ENCODE results near the gene ZDHHC6. TPM values are rescaled to one million over a fixed set of nuclear protein-coding genes. Genes with fewer than 3 reads are reported as not detected.

ZDHHC6 gene
- polyA plus RNA-seq, 3 donors = 34.0 to 39.2 (median 39.0) TPM

DNA sequence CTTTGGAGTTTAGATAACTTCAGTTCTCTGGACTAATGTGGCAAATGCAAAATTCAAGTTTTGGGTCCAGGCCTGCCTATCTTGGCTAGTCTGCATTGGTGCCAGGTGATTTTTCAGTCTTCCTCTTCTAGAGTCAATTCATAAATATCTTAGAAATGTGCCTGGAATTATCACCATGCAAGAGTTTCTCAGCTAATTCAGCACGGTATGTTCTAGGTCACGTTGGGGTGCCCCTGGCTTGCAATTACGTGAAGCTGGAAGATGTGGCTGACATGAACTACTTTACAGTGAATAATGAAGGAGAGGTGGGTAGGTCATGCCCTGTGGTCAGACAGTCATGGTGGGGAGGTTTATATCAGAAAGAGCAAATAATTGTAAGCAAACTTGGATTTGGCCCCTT lies 25.0 kb downstream of the ZDHHC6 start:
- Mint-ChIP-seq H3K36me3 (peaks cover 73 to 85% of the 10 kb centered on the region in 2 donors), H3K27ac (peak overlapping the region in 1 of 7 donors; percentile 25), H3K9me3 (no peaks in the 10 kb centered on the region), H3K4me1 (peaks cover 2% of the 10 kb centered on the region), H3K4me3 (no peak overlapping the region), H3K27me3 (ENCODE audit: low read depth in 3 of 3) (no peaks in the 10 kb centered on the region)
- no peaks in the 10 kb centered on the region for H3K27me3 ChIP-seq (ENCODE audit: control insufficient read depth in 2 of 2, insufficient read depth in 2 of 2, low read length in 2 of 2)
- no peak overlapping the region for H3K4me3 ChIP-seq (replicated peaks in 1 of 3; ENCODE audit: low read depth in 2 of 3, low read length in 3 of 3)
- no peaks in the 10 kb centered on the region for H3K9me3 ChIP-seq (replicated peaks in 1 of 2; ENCODE audit: control insufficient read depth in 1 of 2, insufficient read depth in 1 of 2, low read length in 2 of 2)
- DNase-seq = no peak
- no peaks in the 10 kb centered on the region for H3K79me2 ChIP-seq (ENCODE audit: insufficient read depth, low read length)
- H4K20me1 ChIP-seq (ENCODE audit: insufficient read depth, low read length) = no peaks in the 10 kb centered on the region
- no peak overlapping the region for H2AFZ ChIP-seq (ENCODE audit: insufficient read depth, low read depth, low read length, poor library complexity, severe bottlenecking)
- TF ChIP-seq, protein P1, sequence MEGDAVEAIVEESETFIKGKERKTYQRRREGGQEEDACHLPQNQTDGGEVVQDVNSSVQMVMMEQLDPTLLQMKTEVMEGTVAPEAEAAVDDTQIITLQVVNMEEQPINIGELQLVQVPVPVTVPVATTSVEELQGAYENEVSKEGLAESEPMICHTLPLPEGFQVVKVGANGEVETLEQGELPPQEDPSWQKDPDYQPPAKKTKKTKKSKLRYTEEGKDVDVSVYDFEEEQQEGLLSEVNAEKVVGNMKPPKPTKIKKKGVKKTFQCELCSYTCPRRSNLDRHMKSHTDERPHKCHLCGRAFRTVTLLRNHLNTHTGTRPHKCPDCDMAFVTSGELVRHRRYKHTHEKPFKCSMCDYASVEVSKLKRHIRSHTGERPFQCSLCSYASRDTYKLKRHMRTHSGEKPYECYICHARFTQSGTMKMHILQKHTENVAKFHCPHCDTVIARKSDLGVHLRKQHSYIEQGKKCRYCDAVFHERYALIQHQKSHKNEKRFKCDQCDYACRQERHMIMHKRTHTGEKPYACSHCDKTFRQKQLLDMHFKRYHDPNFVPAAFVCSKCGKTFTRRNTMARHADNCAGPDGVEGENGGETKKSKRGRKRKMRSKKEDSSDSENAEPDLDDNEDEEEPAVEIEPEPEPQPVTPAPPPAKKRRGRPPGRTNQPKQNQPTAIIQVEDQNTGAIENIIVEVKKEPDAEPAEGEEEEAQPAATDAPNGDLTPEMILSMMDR (IDR thresholded peaks at IDR 0.05) = no peak
- 96% methylated on average over 3 of the region's 3 CpGs for WGBS (ENCODE audit: insufficient coverage)
- intact Hi-C loops (cut with micrococcal nuclease) = no loop called here
- no peak overlapping the region for H3K9ac ChIP-seq (ENCODE audit: insufficient read depth, low read length, poor library complexity, severe bottlenecking)
- no peaks in the 10 kb centered on the region for H3K4me1 ChIP-seq (ENCODE audit: control insufficient read depth in 1 of 2, insufficient read depth in 2 of 2, low read length in 2 of 2)
- no peak overlapping the region for H3K27ac ChIP-seq (ENCODE audit: low read depth in 1 of 2, low read length in 2 of 2)
- peaks cover 78 to 96% of the 10 kb centered on the region in 2 donors for H3K36me3 ChIP-seq (replicated peaks in 1 of 2; ENCODE audit: control insufficient read depth in 1 of 2, insufficient read depth in 2 of 2, low read length in 2 of 2)
- no peak overlapping the region for H3K4me2 ChIP-seq (replicated peaks; ENCODE audit: extremely low read depth, low read length, poor library complexity, severe bottlenecking)

DNA sequence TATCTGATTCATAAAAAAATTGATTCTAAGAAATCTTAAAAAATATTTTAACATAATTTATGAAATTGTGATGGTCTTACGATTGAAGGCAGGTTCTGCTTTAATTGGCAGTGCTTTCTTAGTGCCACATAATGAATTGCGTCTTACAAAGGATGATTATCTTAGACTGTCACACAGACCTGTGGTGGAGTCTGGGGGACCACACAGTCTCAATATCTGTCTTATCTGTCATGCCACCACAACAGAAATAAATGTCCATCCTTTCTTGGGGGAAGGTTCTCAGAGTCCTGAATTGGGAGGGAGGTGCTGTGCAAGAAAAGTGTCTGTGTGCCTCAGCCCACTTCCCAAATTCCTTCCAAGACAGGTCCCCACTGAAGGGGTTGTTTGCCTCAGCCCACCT lies 34.0 kb downstream of the ZDHHC6 start:
- no peaks in the 10 kb centered on the region for H3K27me3 ChIP-seq (ENCODE audit: control insufficient read depth in 2 of 2, insufficient read depth in 2 of 2, low read length in 2 of 2)
- no peak overlapping the region for H3K4me3 ChIP-seq (replicated peaks in 1 of 3; ENCODE audit: low read depth in 2 of 3, low read length in 3 of 3)
- intact Hi-C loops (cut with micrococcal nuclease) = no loop called here
- peaks cover 66 to 98% of the 10 kb centered on the region in 2 donors for H3K36me3 ChIP-seq (replicated peaks in 1 of 2; ENCODE audit: control insufficient read depth in 1 of 2, insufficient read depth in 2 of 2, low read length in 2 of 2)
- H3K9ac ChIP-seq (ENCODE audit: insufficient read depth, low read length, poor library complexity, severe bottlenecking) = no peak overlapping the region
- H3K9me3 Mint-ChIP-seq = peaks cover 0 to 2% (median 0%) of the 10 kb centered on the region in 7 donors
- H3K27ac Mint-ChIP-seq = peak overlapping the region in 2 of 7 donors; percentile 0 to 48
- no peak overlapping the region for H3K27ac ChIP-seq (ENCODE audit: low read depth in 1 of 2, low read length in 2 of 2)
- peaks cover 80 to 91% of the 10 kb centered on the region in 2 donors for H3K36me3 Mint-ChIP-seq
- no peaks in the 10 kb centered on the region for H3K9me3 ChIP-seq (replicated peaks in 1 of 2; ENCODE audit: control insufficient read depth in 1 of 2, insufficient read depth in 1 of 2, low read length in 2 of 2)
- H3K4me2 ChIP-seq (replicated peaks; ENCODE audit: extremely low read depth, low read length, poor library complexity, severe bottlenecking) = no peak overlapping the region
- WGBS (ENCODE audit: insufficient coverage) = no CpG with 5 or more reads among the region's 2 CpGs
- H3K4me1 ChIP-seq (ENCODE audit: control insufficient read depth in 1 of 2, insufficient read depth in 2 of 2, low read length in 2 of 2) = no peaks in the 10 kb centered on the region
- no peak for DNase-seq
- no peaks in the 10 kb centered on the region for H3K4me1 Mint-ChIP-seq
- H2AFZ ChIP-seq (ENCODE audit: insufficient read depth, low read depth, low read length, poor library complexity, severe bottlenecking) = no peak overlapping the region
- H3K79me2 ChIP-seq (ENCODE audit: insufficient read depth, low read length) = no peaks in the 10 kb centered on the region
- no peak overlapping the region for H3K4me3 Mint-ChIP-seq
- no peaks in the 10 kb centered on the region for H3K27me3 Mint-ChIP-seq (ENCODE audit: low read depth in 3 of 3)
- H4K20me1 ChIP-seq (ENCODE audit: insufficient read depth, low read length) = no peaks in the 10 kb centered on the region
- TF ChIP-seq, protein P1 (IDR thresholded peaks at IDR 0.05) = no peak

Measured in CD14-positive monocyte (primary cell).